CD4-positive, alpha-beta T cell (primary cell): ENCODE results near the gene GPM6B. TPM values are rescaled to one million over a fixed set of nuclear protein-coding genes. Genes with fewer than 3 reads are reported as not detected.

Experiments used
- ATAC-seq: fragments of 200-7000 bp; cut with Tn5 transposase; one replicate; pipeline ENCODE4 v1.10.0; 2022; ENCODE audit warnings: mild to moderate bottlenecking; ENCODE audit not compliant: poor library complexity
- CTCF ChIA-PET: fragments of 350-600 bp; sonication (Branson Sonifier 250); formaldehyde crosslinking; loops from one replicate; lab custom pipeline; 2021; ENCODE audit warnings: antibody characterized with exemption, inconsistent platforms; lab: Charles Lee
- POLR2A ChIA-PET: fragments of 350-600 bp; sonication (Branson Sonifier 250); formaldehyde crosslinking; loops from one replicate; lab custom pipeline; 2021; ENCODE audit warnings: antibody characterized with exemption, inconsistent platforms; lab: Charles Lee
- DNase-seq, 14 experiments: peaks; one replicate each; pipeline ENCODE4 v3.0.0-alpha.2; 2013 to 2020; ENCODE audit warnings: mixed read lengths in 2 of 14
- H3K27ac ChIP-seq, 2 donors: one replicate each; pipeline versions ENCODE4 v1.5.1 to v1.7.0; 2013; ENCODE audit warnings: low read length in 2 of 2, low read depth in 1 of 2, mild to moderate bottlenecking in 1 of 2
- H3K27me3 ChIP-seq, 2 experiments: 1 replicate in 1 of 2; 2 replicates in 1 of 2; pipeline versions ENCODE4 v1.6.1 to v1.7.0; 2013; ENCODE audit warnings: low read length in 2 of 2, control low read depth in 1 of 2, mild to moderate bottlenecking in 1 of 2, moderate library complexity in 1 of 2; ENCODE audit not compliant: insufficient read depth in 2 of 2, control insufficient read depth in 1 of 2
- H3K36me3 ChIP-seq: one replicate; pipeline ENCODE4 v1.6.1; 2013; ENCODE audit warnings: low read length, control low read depth; ENCODE audit not compliant: insufficient read depth
- H3K4me1 ChIP-seq: one replicate; pipeline ENCODE4 v1.6.1; 2013; ENCODE audit warnings: low read length, control low read depth; ENCODE audit not compliant: insufficient read depth
- H3K4me3 ChIP-seq: one replicate; pipeline ENCODE4 v1.5.1; 2013; ENCODE audit warnings: mild to moderate bottlenecking, low read length, moderate library complexity
- H3K9me3 ChIP-seq, 2 experiments: 1 replicate in 1 of 2; 2 replicates in 1 of 2; pipeline versions ENCODE4 v1.6.1 to v1.7.0; 2013; ENCODE audit warnings: low read length in 2 of 2, mild to moderate bottlenecking in 2 of 2, control low read depth in 1 of 2, moderate library complexity in 1 of 2; ENCODE audit not compliant: control insufficient read depth in 1 of 2, insufficient read depth in 1 of 2
- H3K27ac Mint-ChIP-seq: one replicate; pipeline ENCODE4 v1.8.0; 2020; ENCODE audit warnings: mixed read lengths
- H3K27me3 Mint-ChIP-seq: one replicate; pipeline ENCODE4 v1.8.0; 2021; ENCODE audit warnings: mixed read lengths
- H3K36me3 Mint-ChIP-seq: one replicate; pipeline ENCODE4 v1.8.0; 2021; ENCODE audit warnings: low read depth, mixed read lengths
- H3K4me1 Mint-ChIP-seq: one replicate; pipeline ENCODE4 v1.8.0; 2021; ENCODE audit warnings: low read depth, mixed read lengths
- H3K4me3 Mint-ChIP-seq: one replicate; pipeline ENCODE4 v1.8.0; 2020; ENCODE audit warnings: mild to moderate bottlenecking, mixed read lengths
- H3K9me3 Mint-ChIP-seq: one replicate; pipeline ENCODE4 v1.8.0; 2020; ENCODE audit warnings: mixed read lengths
- intact Hi-C, 2 experiments: fragments of 100-400 bp; cut with DNase I in 1 of 2; cut with micrococcal nuclease in 1 of 2; formaldehyde crosslinking; loops; one replicate each; pipeline versions ENCODE4 v1.15.1 to v1.9.0; 2023 to 2025; cut with DNase I, micrococcal nuclease
- total RNA-seq, 174 experiments: library from RNA in 2 of 174; stranded (reverse) in 2 of 174; gene quantifications; one replicate each; pipeline ENCODE4 v1.2.3 and lab custom pipeline; 2021 to 2026
- TF ChIP-seq, protein P1 (sequence below): fragments of 200-600 bp; IDR thresholded peaks from one replicate; pipeline ENCODE4 v1.8.0; 2022; ENCODE audit warnings: antibody characterized with exemption, mild to moderate bottlenecking

Gene GPM6B
- total RNA-seq, 2 experiments from 2014 or later, result not detected

DNA sequence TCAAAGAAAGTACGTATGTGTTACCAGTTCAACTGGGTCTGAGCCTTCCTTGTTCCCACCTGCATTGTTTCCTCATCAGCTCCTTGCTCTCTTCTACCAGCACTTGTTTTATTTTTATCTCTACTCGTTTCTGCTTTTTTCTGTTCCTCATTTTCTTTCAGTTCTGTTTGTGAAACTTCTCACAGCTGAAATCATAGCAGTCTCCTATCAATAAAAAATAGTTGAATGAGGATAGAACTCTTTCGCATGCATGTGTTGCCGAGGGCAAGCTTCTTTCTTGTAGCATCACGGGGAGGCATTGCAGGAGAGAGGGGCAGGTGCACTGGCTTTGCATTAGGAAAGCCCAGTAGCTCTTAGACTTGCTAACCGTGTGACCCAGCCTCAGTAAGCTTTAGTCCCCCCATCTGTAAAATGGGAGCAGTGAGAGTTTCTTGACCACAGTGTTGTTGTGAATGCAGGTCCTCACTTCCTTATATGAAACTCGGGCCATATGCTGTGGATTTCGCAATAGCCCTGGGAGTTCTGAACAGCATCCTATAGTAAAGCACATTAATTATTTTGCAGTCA is 57.7 kb downstream of the GPM6B start:
- Histone ChIP-seq H3K4me3 (no peak overlapping the region), H3K27me3 (no peaks in the 10 kb centered on the region), H3K27ac (no peak overlapping the region), H3K9me3 (no peaks in the 10 kb centered on the region), H3K4me1 (no peaks in the 10 kb centered on the region), H3K36me3 (peaks cover 81% of the 10 kb centered on the region)
- ChIA-PET CTCF (no interaction called here), POLR2A (no interaction called here)
- Mint-ChIP-seq H3K27ac (no peak overlapping the region), H3K27me3 (no peaks in the 10 kb centered on the region), H3K4me3 (no peak overlapping the region), H3K36me3 (peaks cover 79% of the 10 kb centered on the region), H3K4me1 (peaks cover 10% of the 10 kb centered on the region), H3K9me3 (no peaks in the 10 kb centered on the region)
- ATAC-seq (no peak), DNase-seq (no peak)
- TF ChIP-seq, protein P1, sequence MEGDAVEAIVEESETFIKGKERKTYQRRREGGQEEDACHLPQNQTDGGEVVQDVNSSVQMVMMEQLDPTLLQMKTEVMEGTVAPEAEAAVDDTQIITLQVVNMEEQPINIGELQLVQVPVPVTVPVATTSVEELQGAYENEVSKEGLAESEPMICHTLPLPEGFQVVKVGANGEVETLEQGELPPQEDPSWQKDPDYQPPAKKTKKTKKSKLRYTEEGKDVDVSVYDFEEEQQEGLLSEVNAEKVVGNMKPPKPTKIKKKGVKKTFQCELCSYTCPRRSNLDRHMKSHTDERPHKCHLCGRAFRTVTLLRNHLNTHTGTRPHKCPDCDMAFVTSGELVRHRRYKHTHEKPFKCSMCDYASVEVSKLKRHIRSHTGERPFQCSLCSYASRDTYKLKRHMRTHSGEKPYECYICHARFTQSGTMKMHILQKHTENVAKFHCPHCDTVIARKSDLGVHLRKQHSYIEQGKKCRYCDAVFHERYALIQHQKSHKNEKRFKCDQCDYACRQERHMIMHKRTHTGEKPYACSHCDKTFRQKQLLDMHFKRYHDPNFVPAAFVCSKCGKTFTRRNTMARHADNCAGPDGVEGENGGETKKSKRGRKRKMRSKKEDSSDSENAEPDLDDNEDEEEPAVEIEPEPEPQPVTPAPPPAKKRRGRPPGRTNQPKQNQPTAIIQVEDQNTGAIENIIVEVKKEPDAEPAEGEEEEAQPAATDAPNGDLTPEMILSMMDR, result no peak
- intact Hi-C loops, result loop anchor here (5.0 to 10.0 kb wide), 2 partner anchors 252 to 1566 kb away; no protein-coding TSS in a partner anchor

DNA sequence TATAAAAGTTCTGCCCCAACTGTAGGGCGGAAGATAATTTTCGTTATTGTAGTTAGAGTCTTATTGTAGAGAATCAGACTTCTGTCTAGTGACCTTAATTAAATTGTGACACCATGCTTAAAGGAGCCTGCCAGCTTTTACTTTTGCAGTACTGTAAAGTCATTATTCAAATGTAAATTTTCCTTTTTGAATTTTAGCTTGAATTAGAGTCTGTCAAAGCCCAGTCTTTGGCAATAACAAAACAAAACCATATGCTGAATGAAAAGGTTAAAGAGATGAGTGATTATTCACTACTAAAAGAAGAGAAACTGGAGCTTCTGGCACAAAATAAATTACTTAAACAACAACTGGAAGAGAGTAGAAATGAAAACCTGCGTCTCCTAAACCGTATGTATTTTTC is 60.5 kb downstream of the GPM6B start:
- H3K27me3 ChIP-seq, result no peaks in the 10 kb centered on the region
- no peak overlapping the region for H3K4me3 ChIP-seq
- Mint-ChIP-seq H3K9me3 (no peaks in the 10 kb centered on the region), H3K27me3 (no peaks in the 10 kb centered on the region), H3K4me3 (no peak overlapping the region), H3K4me1 (peaks cover 17% of the 10 kb centered on the region), H3K36me3 (peaks cover 75% of the 10 kb centered on the region), H3K27ac (no peak overlapping the region)
- no peaks in the 10 kb centered on the region for H3K9me3 ChIP-seq
- POLR2A ChIA-PET, result no interaction called here
- ATAC-seq (no peak), DNase-seq (no peak)
- peaks cover 66% of the 10 kb centered on the region for H3K36me3 ChIP-seq
- intact Hi-C loops, result loop anchor here (5.0 to 10.0 kb wide), 2 partner anchors 249 to 1568 kb away; no protein-coding TSS in a partner anchor
- no peaks in the 10 kb centered on the region for H3K4me1 ChIP-seq
- CTCF ChIA-PET, result interaction anchor here (0.7 kb wide), 1 partner anchor 1157 kb away, joined by 3 read pairs; no protein-coding TSS in a partner anchor
- TF ChIP-seq, protein P1, result no peak
- H3K27ac ChIP-seq, result no peak overlapping the region

DNA sequence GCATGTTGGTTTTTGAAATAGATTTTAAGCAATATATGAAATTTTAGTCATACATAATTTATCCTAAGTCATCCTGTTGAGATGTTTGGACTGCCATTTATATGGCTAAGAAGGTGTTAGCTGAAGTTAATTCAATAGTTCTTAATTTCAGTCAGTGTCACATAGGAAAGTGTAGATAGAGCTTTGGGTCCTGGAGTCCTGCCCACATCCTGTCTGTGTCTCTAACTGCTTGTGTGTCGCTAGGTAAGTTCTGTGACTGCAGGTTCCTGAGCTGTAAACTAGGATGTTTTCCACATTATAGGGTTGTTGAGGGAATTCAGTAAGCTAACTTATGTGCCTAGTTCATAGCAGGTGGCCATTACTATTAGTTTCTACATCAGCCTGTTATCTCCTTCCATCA is 61.6 kb downstream of the GPM6B start:
- H3K27me3 ChIP-seq, result no peaks in the 10 kb centered on the region
- Mint-ChIP-seq H3K9me3 (no peaks in the 10 kb centered on the region), H3K27ac (peak overlapping the region; percentile 63), H3K27me3 (no peaks in the 10 kb centered on the region), H3K4me1 (peaks cover 20% of the 10 kb centered on the region), H3K4me3 (no peak overlapping the region), H3K36me3 (peaks cover 75% of the 10 kb centered on the region)
- H3K36me3 ChIP-seq, result peaks cover 63% of the 10 kb centered on the region
- peaks cover 3% of the 10 kb centered on the region for H3K4me1 ChIP-seq
- ChIA-PET POLR2A (interaction anchor here (0.7 to 1.4 kb wide), 4 partner anchors 20 to 267 kb away, joined by 3 to 10 read pairs (median 4); partner anchors contain the start of genes OFD1, RAB9A and TRAPPC2), CTCF (interaction anchor here (1.2 kb wide), 1 partner anchor 276 kb away, joined by 3 read pairs; no protein-coding TSS in a partner anchor)
- DNase-seq (peak in 4 of 14 experiments; percentile 21 to 56 (median 27)), ATAC-seq (peak; percentile 87)
- H3K4me3 ChIP-seq, result no peak overlapping the region
- TF ChIP-seq, protein P1, result no peak
- intact Hi-C loops, result loop anchor here (5.0 to 10.0 kb wide), 2 partner anchors 248 to 1570 kb away; no protein-coding TSS in a partner anchor
- no peaks in the 10 kb centered on the region for H3K9me3 ChIP-seq
- no peak overlapping the region for H3K27ac ChIP-seq
